VCaP (cell line): ENCODE results near the gene ZRANB2.

Experiments
- H3K27ac ChIP-seq: fragments of 450-650 bp; 2 replicates; pipeline ENCODE4 v1.5.1; 2017
- CTCF ChIP-seq: fragments of 450-650 bp; conservative IDR thresholded peaks from 2 replicates; pipeline ENCODE4 v1.5.1; 2017; ENCODE audit warnings: mild to moderate bottlenecking, moderate library complexity

Gene ZRANB2

GRCh38 chr1:71080739-71081696 is at the start of gene ZRANB2:
Gene ZRANB2, minus strand, starts transcription at chr1:71081035. Its CDS starts 40 bp downstream, at chr1:71080995.
- peak; percentile 82 for TF ChIP-seq CTCF
- H3K27ac ChIP-seq = peak within 1 kb of the TSS; percentile 92

- TF ChIP-seq CTCF = no peak
- H3K27ac ChIP-seq = no peak overlapping the region
Observed at GRCh38 chr1:71128060-71128459, 47.2 kb upstream of the ZRANB2 start.

GRCh38 chr1:71118086-71118485 is 37.3 kb upstream of the ZRANB2 start:
- H3K27ac ChIP-seq = no peak overlapping the region
- no peak for TF ChIP-seq CTCF

- no peak for TF ChIP-seq CTCF
Observed at GRCh38 chr1:71116729-71117128, 35.9 kb upstream of the ZRANB2 start.

GRCh38 chr1:71106658-71107322 is 26.0 kb upstream of the ZRANB2 start:
- no peak for TF ChIP-seq CTCF
- no peak overlapping the region for H3K27ac ChIP-seq

More at GRCh38 chr1:71116729-71117128, 35.9 kb upstream of the ZRANB2 start:
- no peak overlapping the region for H3K27ac ChIP-seq

- H3K27ac ChIP-seq = no peak overlapping the region
- no peak for TF ChIP-seq CTCF
Observed at GRCh38 chr1:71104417-71104816, 23.6 kb upstream of the ZRANB2 start.

GRCh38 chr1:71101839-71102376 is 21.1 kb upstream of the ZRANB2 start:
- no peak overlapping the region for H3K27ac ChIP-seq
- no peak for TF ChIP-seq CTCF
